PC-3 (cell line): ENCODE results near the gene GADD45GIP1.

Source experiments
- EZH2 ChIP-seq: fragments of 300-600 bp; sonication (generic); IDR thresholded peaks from one replicate; pipeline ENCODE4 v1.6.1; 2017; ENCODE audit warnings: antibody characterized with exemption, mild to moderate bottlenecking, low read length; ENCODE audit not compliant: unreplicated experiment
- EZH2phosphoT487 ChIP-seq: fragments of 300-600 bp; sonication (generic); IDR thresholded peaks from 2 replicates; pipeline ENCODE4 v1.6.1; 2018; ENCODE audit warnings: mild to moderate bottlenecking, antibody characterized with exemption, low read length, borderline replicate concordance
- TF ChIP-seq, protein P1 (sequence below): fragments of 300-600 bp; sonication (generic); conservative IDR thresholded peaks from 2 replicates; pipeline ENCODE4 v1.5.1; 2017; ENCODE audit warnings: antibody characterized with exemption, low read depth, mild to moderate bottlenecking, low read length

DNA sequence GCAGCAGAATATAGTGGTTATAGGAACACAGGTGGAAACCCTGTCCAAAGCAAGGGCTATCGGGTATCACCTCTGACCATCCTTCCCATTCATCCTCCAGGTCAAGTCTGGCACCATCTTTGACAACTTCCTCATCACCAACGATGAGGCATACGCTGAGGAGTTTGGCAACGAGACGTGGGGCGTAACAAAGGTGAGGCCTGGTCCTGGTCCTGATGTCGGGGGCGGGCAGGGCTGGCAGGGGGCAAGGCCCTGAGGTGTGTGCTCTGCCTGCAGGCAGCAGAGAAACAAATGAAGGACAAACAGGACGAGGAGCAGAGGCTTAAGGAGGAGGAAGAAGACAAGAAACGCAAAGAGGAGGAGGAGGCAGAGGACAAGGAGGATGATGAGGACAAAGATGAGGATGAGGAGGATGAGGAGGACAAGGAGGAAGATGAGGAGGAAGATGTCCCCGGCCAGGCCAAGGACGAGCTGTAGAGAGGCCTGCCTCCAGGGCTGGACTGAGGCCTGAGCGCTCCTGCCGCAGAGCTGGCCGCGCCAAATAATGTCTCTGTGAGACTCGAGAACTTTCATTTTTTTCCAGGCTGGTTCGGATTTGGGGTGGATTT lies 13.5 kb downstream of the GADD45GIP1 start:
- no peak for TF ChIP-seq EZH2
- TF ChIP-seq, protein P1, sequence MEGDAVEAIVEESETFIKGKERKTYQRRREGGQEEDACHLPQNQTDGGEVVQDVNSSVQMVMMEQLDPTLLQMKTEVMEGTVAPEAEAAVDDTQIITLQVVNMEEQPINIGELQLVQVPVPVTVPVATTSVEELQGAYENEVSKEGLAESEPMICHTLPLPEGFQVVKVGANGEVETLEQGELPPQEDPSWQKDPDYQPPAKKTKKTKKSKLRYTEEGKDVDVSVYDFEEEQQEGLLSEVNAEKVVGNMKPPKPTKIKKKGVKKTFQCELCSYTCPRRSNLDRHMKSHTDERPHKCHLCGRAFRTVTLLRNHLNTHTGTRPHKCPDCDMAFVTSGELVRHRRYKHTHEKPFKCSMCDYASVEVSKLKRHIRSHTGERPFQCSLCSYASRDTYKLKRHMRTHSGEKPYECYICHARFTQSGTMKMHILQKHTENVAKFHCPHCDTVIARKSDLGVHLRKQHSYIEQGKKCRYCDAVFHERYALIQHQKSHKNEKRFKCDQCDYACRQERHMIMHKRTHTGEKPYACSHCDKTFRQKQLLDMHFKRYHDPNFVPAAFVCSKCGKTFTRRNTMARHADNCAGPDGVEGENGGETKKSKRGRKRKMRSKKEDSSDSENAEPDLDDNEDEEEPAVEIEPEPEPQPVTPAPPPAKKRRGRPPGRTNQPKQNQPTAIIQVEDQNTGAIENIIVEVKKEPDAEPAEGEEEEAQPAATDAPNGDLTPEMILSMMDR = no peak
- no peak for TF ChIP-seq EZH2phosphoT487
